Islet precursor cell (in vitro differentiated cells): Measurements from ENCODE around the gene TBX22.
"Not testable (repeated sequence)": the region's sequence is repeated elsewhere in the genome, so short reads cannot be mapped to it uniquely, and the experiment has no call there.

ENCODE experiments used
- DNase-seq: peaks from one replicate; pipeline ENCODE4 v3.0.0-alpha.2; 2018

Gene TBX22

GRCh38 chrX:80014141-80014940 lies at the start of gene TBX22:
TSS of gene TBX22 (plus strand) at chrX:80014753. CDS start at chrX:80022270, 7,517 bp downstream.
- DNase-seq: peak; percentile 63

- DNase-seq: no peak
Measured at GRCh38 chrX:79975605-79976004, 38.9 kb upstream of the TBX22 start.

- DNase-seq: no peak
Measured at GRCh38 chrX:80004458-80004857, 10.1 kb upstream of the TBX22 start.

- DNase-seq: no peak
Measured at GRCh38 chrX:80011522-80011921, 3.0 kb upstream of the TBX22 start.

- no peak for DNase-seq
Measured at GRCh38 chrX:80016182-80016581, 1.6 kb downstream of the TBX22 start.

- no peak for DNase-seq
Measured at GRCh38 chrX:80021621-80022020, 7.1 kb downstream of the TBX22 start.

- peak; percentile 77 for DNase-seq
Measured at GRCh38 chrX:80022363-80023031, 7.9 kb downstream of the TBX22 start.

GRCh38 chrX:80026116-80026515 lies 11.6 kb downstream of the TBX22 start:
- no peak for DNase-seq

- DNase-seq: not testable (repeated sequence)
Measured at GRCh38 chrX:80066156-80066555, 51.6 kb downstream of the TBX22 start.

- not testable (repeated sequence) for DNase-seq
Measured at GRCh38 chrX:80075625-80076024, 61.1 kb downstream of the TBX22 start.
